GM21619 (cell line): ENCODE results near the gene ZNF202.
"Not testable (repeated sequence)": the region's sequence is repeated elsewhere in the genome, so short reads cannot be mapped to it uniquely, and the experiment has no call there.

Experiments used
- ATAC-seq: cut with Tn5 transposase; IDR thresholded peaks from one replicate; pipeline ENCODE4 v1.9.1; 2021; ENCODE audit not compliant: unreplicated experiment

ZNF202 gene

GRCh38 chr11:123741159-123742030 is at the start of gene ZNF202:
ZNF202 (minus strand) TSS chr11:123741660; CDS start chr11:123730888, 10,772 bp downstream.
- ATAC-seq: peak; percentile 98

- no peak for ATAC-seq
These were observed 42.1 kb upstream of the ZNF202 start for GRCh38 chr11:123783536-123783935.

- ATAC-seq: no peak
These were observed 37.1 kb upstream of the ZNF202 start for GRCh38 chr11:123778511-123778910.

- ATAC-seq: no peak
These were observed 34.5 kb upstream of the ZNF202 start for GRCh38 chr11:123775715-123776549.

- no peak for ATAC-seq
These were observed 33.8 kb upstream of the ZNF202 start for GRCh38 chr11:123775289-123775688.

GRCh38 chr11:123773959-123774358 is 32.5 kb upstream of the ZNF202 start:
- ATAC-seq: no peak

- no peak for ATAC-seq
These were observed 31.6 kb upstream of the ZNF202 start for GRCh38 chr11:123773026-123773425.

- ATAC-seq: no peak
These were observed 30.2 kb upstream of the ZNF202 start for GRCh38 chr11:123771664-123772063.

- ATAC-seq: no peak
These were observed 29.3 kb upstream of the ZNF202 start for GRCh38 chr11:123770712-123771111.

GRCh38 chr11:123765601-123766000 is 24.1 kb upstream of the ZNF202 start:
- no peak for ATAC-seq

GRCh38 chr11:123762422-123762821 is 21.0 kb upstream of the ZNF202 start:
- no peak for ATAC-seq

GRCh38 chr11:123760894-123761293 is 19.4 kb upstream of the ZNF202 start:
- peak; percentile 89 for ATAC-seq

GRCh38 chr11:123757976-123758375 is 16.5 kb upstream of the ZNF202 start:
- ATAC-seq: no peak

- no peak for ATAC-seq
These were observed 14.4 kb upstream of the ZNF202 start for GRCh38 chr11:123755813-123756212.

- no peak for ATAC-seq
These were observed 13.9 kb upstream of the ZNF202 start for GRCh38 chr11:123755344-123755743.

GRCh38 chr11:123754101-123754568 is 12.7 kb upstream of the ZNF202 start, which contains the start of gene OR6X1:
OR6X1 (minus strand) TSS chr11:123754518; CDS start chr11:123754518, 0 bp downstream.
- ATAC-seq: no peak

GRCh38 chr11:123753110-123753509 is 11.7 kb upstream of the ZNF202 start:
- ATAC-seq: peak; percentile 48

GRCh38 chr11:123751781-123752180 is 10.3 kb upstream of the ZNF202 start:
- no peak for ATAC-seq

- ATAC-seq: not testable (repeated sequence)
These were observed 6.9 kb upstream of the ZNF202 start for GRCh38 chr11:123748349-123748748.

- ATAC-seq: no peak
These were observed 4.4 kb upstream of the ZNF202 start for GRCh38 chr11:123745764-123746451.

GRCh38 chr11:123742724-123743120 is 1.3 kb upstream of the ZNF202 start:
- ATAC-seq: no peak
